Sigmoid colon (tissue), 7 donors: Measurements from ENCODE around the gene CST9. TPM values are rescaled to one million over a fixed set of nuclear protein-coding genes. Genes with fewer than 3 reads are reported as not detected.

Experiments used
- DNase-seq: peaks from one replicate; pipeline ENCODE4 v3.0.0-alpha.2; 2019
- H3K27ac ChIP-seq, 4 donors: fragments of 200-600 bp; sonication (generic); one replicate each; pipeline ENCODE4 v1.5.1; 2016 to 2019; ENCODE audit warnings: mild to moderate bottlenecking in 1 of 4
- H3K27me3 ChIP-seq, 3 donors: fragments of 200-600 bp; sonication (generic); one replicate each; pipeline ENCODE4 v1.5.1; 2019; ENCODE audit warnings: mild to moderate bottlenecking in 1 of 3
- H3K36me3 ChIP-seq, 4 donors: fragments of 200-600 bp; sonication (generic); one replicate each; pipeline ENCODE4 v1.5.1; 2016 to 2019
- H3K4me1 ChIP-seq, 4 donors: fragments of 200-600 bp; sonication (generic); one replicate each; pipeline ENCODE4 v1.5.1; 2017 to 2019
- H3K4me3 ChIP-seq, 4 donors: fragments of 200-600 bp; sonication (generic); one replicate each; pipeline ENCODE4 v1.5.1; 2017 to 2019; ENCODE audit warnings: mild to moderate bottlenecking in 2 of 4, moderate library complexity in 1 of 4
- H3K9me3 ChIP-seq, 4 donors: fragments of 200-600 bp in 3 of 4; sonication (generic) in 3 of 4; one replicate each; pipeline versions ENCODE4 v1.5.1 to v1.6.1; 2013 to 2019
- CTCF ChIP-seq, 4 experiments: fragments of 450-650 bp in 3 of 4; fragments of 200-600 bp in 1 of 4; IDR thresholded peaks; one replicate each; pipeline ENCODE4 v1.5.1; 2016 to 2019; ENCODE audit warnings: antibody characterized with exemption in 4 of 4, mild to moderate bottlenecking in 3 of 4, moderate library complexity in 2 of 4
- EP300 ChIP-seq, 4 donors: sonication (generic); formaldehyde crosslinking; IDR thresholded peaks; one replicate each; pipeline ENCODE4 v1.6.1; 2017; ENCODE audit warnings: antibody characterized with exemption in 4 of 4
- POLR2A ChIP-seq, 2 donors: fragments of 450-650 bp; IDR thresholded peaks; one replicate each; pipeline ENCODE4 v1.6.1; 2016; ENCODE audit warnings: antibody characterized with exemption in 2 of 2, mild to moderate bottlenecking in 2 of 2, moderate library complexity in 2 of 2
- POLR2AphosphoS5 ChIP-seq, 4 donors: sonication (generic); formaldehyde crosslinking; IDR thresholded peaks; one replicate each; pipeline ENCODE4 v1.6.1; 2017; ENCODE audit warnings: antibody characterized with exemption in 4 of 4
- WGBS, 2 donors: extraction: QIAGEN DNeasy Blood & Tissue Kit; methylation state at CpG; one replicate each; pipeline ENCODE4 v1.1.7; 2013; 5-methylcytosine and 5-hydroxymethylcytosine counted together
- intact Hi-C: fragments of 100-400 bp; cut with DNase I; formaldehyde crosslinking; loops from one replicate; pipeline ENCODE4 v1.15.1; 2023
- polyA plus RNA-seq, 3 donors: library from polyadenylated mRNA; stranded (reverse); fragments of 200-250 nt; gene quantifications; one replicate each; pipeline ENCODE4 v1.2.3, GENCODE V29; 2013
- total RNA-seq, 4 donors: library from RNA; depleted of rRNA; stranded (reverse); fragments of >200 nt; gene quantifications; one replicate each; pipeline ENCODE4 v1.1.0, GENCODE V29; 2016
- donor health status: healthy with polysubstance abuse.
- donor health status: Bipolar disorder and iron deficiency.
- donor health status: healthy.

Gene CST9
- total and polyA plus RNA-seq, 7 donors: not detected

DNA sequence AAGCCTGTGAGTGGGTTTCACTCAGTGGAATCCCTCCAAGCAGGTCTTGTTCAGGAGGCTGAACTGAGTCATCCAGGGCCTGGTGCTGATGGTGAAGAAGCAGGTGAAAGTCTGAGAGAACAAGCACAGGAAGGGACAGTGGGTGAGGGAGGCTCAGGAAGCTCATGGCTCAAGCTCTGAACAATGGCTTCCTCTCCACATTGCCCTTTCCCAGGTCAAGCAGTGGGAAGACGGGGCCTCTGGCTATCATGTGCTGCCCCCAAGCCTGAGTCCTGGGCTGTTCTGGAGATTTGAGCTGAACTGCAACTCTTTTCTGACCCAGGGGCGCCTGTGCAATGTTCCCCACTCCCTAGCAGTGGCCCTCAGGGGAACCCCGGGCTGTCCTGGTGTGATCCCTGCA, 40.8 kb downstream of the CST9 start:
- H3K36me3 ChIP-seq: no peaks in the 10 kb centered on the region
- no peaks in the 10 kb centered on the region for H3K27me3 ChIP-seq
- no peak for DNase-seq
- no peak overlapping the region for H3K27ac ChIP-seq
- no peaks in the 10 kb centered on the region for H3K4me1 ChIP-seq
- no peak for TF ChIP-seq POLR2A (IDR thresholded peaks at IDR 0.05)
- peaks cover 4 to 16% (median 8%) of the 10 kb centered on the region in 4 donors for H3K9me3 ChIP-seq
- intact Hi-C loops: no loop called here
- no peak overlapping the region for H3K4me3 ChIP-seq
- WGBS, 2 donors: 45 to 78% methylated on average over 3 of the region's 3 CpGs

DNA sequence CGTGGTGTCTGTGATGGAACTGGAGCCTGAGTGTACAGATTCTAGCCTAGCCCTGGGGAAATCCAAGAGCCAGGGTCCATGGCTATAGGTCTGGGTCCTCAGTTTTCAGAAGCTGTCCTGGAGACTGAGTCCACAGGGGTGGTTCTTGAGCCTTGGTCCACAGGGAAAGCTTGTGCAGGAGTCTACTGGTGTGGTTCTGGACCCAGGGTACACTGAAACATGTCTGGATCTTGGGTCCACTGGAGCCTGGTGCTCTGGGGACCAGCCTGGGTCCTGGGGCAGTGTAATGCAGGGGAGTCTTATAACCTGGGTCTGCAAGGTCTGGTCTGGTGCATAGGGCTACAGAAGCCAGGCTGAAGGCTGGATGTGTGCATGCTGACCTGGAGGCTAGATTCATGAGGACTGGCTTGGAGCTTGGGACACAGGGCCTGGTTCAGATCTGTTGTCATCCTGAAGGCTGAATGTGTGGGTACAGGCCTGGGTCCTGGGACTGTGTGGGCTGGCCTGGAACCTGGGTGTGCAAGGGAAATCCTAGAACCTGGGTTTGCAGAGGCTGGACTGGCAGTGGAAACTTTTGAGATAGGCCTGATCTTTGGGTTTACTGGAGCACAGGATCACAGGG, 42.9 kb downstream of the CST9 start:
- no peaks in the 10 kb centered on the region for H3K36me3 ChIP-seq
- intact Hi-C loops: no loop called here
- 71 to 83% methylated on average over 1 of the region's 1 CpG for WGBS, 2 donors
- no peak for DNase-seq
- TF ChIP-seq CTCF (IDR thresholded peaks at IDR 0.05) (no peak), POLR2A (IDR thresholded peaks at IDR 0.05) (no peak), EP300 (IDR thresholded peaks at IDR 0.05) (no peak), POLR2AphosphoS5 (IDR thresholded peaks at IDR 0.05) (no peak)
- no peaks in the 10 kb centered on the region for H3K4me1 ChIP-seq
- H3K27me3 ChIP-seq: no peaks in the 10 kb centered on the region
- H3K9me3 ChIP-seq: peaks cover 4 to 16% (median 8%) of the 10 kb centered on the region in 4 donors
- H3K27ac ChIP-seq: no peak overlapping the region
- H3K4me3 ChIP-seq: no peak overlapping the region

GRCh38 chr20:23554401-23554800, 51.3 kb downstream of the CST9 start:
- H3K36me3 ChIP-seq: no peaks in the 10 kb centered on the region
- no peaks in the 10 kb centered on the region for H3K9me3 ChIP-seq
- no peaks in the 10 kb centered on the region for H3K4me1 ChIP-seq
- TF ChIP-seq EP300 (IDR thresholded peaks at IDR 0.05): no peak
- TF ChIP-seq POLR2AphosphoS5 (IDR thresholded peaks at IDR 0.05): no peak
- no peak for TF ChIP-seq POLR2A (IDR thresholded peaks at IDR 0.05)
- no peak for TF ChIP-seq CTCF (IDR thresholded peaks at IDR 0.05)
- H3K4me3 ChIP-seq: no peak overlapping the region
- intact Hi-C loops: no loop called here
- no peaks in the 10 kb centered on the region for H3K27me3 ChIP-seq
- 35 to 73% methylated on average over 1 of the region's 1 CpG for WGBS, 2 donors
- DNase-seq: no peak
- no peak overlapping the region for H3K27ac ChIP-seq

Other genes starting within 250 kb of the CST9 start
- gene GZF1, start 243.7 kb downstream of the CST9 start, total RNA-seq: 10 to 100 TPM; 13.0 to 17.5 (median 17.1) TPM
- 1 to 10 TPM; 2.4 to 6.0 (median 4.9) TPM for gene GZF1, start 243.7 kb downstream of the CST9 start, polyA plus RNA-seq
- 10 to 100 TPM; 14.4 to 22.9 (median 20.9) TPM for gene NAPB, start 184.4 kb downstream of the CST9 start, total RNA-seq
- 1 to 10 TPM; 3.9 to 6.4 (median 4.2) TPM for gene NAPB, start 184.4 kb downstream of the CST9 start, polyA plus RNA-seq
- not detected for gene CSTL1, start 166.2 kb downstream of the CST9 start, total RNA-seq
- not detected for gene CSTL1, start 166.2 kb downstream of the CST9 start, polyA plus RNA-seq
- gene CST11, start 153.0 kb downstream of the CST9 start, total RNA-seq: not detected
- gene CST11, start 153.0 kb downstream of the CST9 start, polyA plus RNA-seq: not detected
- not detected for gene CST8, start 114.8 kb downstream of the CST9 start, total RNA-seq
- gene CST8, start 114.8 kb downstream of the CST9 start, polyA plus RNA-seq: not detected
- not detected for gene CST9L, start 37.4 kb downstream of the CST9 start, total RNA-seq
- not detected for gene CST9L, start 37.4 kb downstream of the CST9 start, polyA plus RNA-seq
- 1,000 to 10,000 TPM in 3 of 4 donors, 100 to 1,000 TPM in 1; 693 to 1,250 (median 1,143) TPM for gene CST3, start 32.0 kb upstream of the CST9 start, total RNA-seq
- gene CST3, start 32.0 kb upstream of the CST9 start, polyA plus RNA-seq: 100 to 1,000 TPM; 344 to 429 (median 409) TPM
- not detected for gene CST4, start 83.1 kb upstream of the CST9 start, total RNA-seq
- gene CST4, start 83.1 kb upstream of the CST9 start, polyA plus RNA-seq: not detected
- not detected for gene CST1, start 145.0 kb upstream of the CST9 start, total RNA-seq
- under 1 TPM in 1 of 3 donors, not detected in 2; 0.48 TPM for gene CST1, start 145.0 kb upstream of the CST9 start, polyA plus RNA-seq
- gene CST2, start 220.8 kb upstream of the CST9 start, total RNA-seq: not detected
- gene CST2, start 220.8 kb upstream of the CST9 start, polyA plus RNA-seq: under 1 TPM in 1 of 3 donors, not detected in 2; 0.28 TPM